Type B pancreatic cell (in vitro differentiated cells): ENCODE data around the gene RAB34. TPM values are rescaled to one million over a fixed set of nuclear protein-coding genes. Genes with fewer than 3 reads are reported as not detected.

ENCODE experiments used
- DNase-seq: peaks from one replicate; pipeline ENCODE4 v3.0.0; 2021; ENCODE audit warnings: mixed read lengths; ENCODE audit not compliant: unreplicated experiment; ENCODE audit errors: extremely low spot score
- H3K27ac Mint-ChIP-seq: 2 replicates; pipeline ENCODE4 v1.8.0; 2021; ENCODE audit warnings: mild to moderate bottlenecking, mixed read lengths
- H3K27me3 Mint-ChIP-seq: 2 replicates; pipeline ENCODE4 v1.8.0; 2021; ENCODE audit warnings: mixed read lengths
- H3K36me3 Mint-ChIP-seq: 2 replicates; pipeline ENCODE4 v1.8.0; 2021; ENCODE audit warnings: mixed read lengths
- H3K4me1 Mint-ChIP-seq: one replicate; pipeline ENCODE4 v1.8.0; 2021; ENCODE audit warnings: mixed read lengths; ENCODE audit not compliant: unreplicated experiment
- H3K4me3 Mint-ChIP-seq: 2 replicates; pipeline ENCODE4 v1.8.0; 2021; ENCODE audit warnings: mild to moderate bottlenecking, mixed read lengths
- H3K9me3 Mint-ChIP-seq: 2 replicates; pipeline ENCODE4 v1.8.0; 2021; ENCODE audit warnings: mixed read lengths
- CTCF ChIP-seq: fragments of 200-600 bp; sonication (generic); conservative IDR thresholded peaks from 2 replicates; pipeline ENCODE4 v1.5.0; 2021; ENCODE audit warnings: antibody characterized with exemption, mild to moderate bottlenecking
- total RNA-seq: library from RNA; stranded (reverse); gene quantifications from 2 replicates; pipeline ENCODE4 v1.2.1, GENCODE V29; 2021; ENCODE audit warnings: low replicate concordance

Gene RAB34
- total RNA-seq, 1 donor from 2014 or later, result 133 TPM

GRCh38 chr17:28718333-28719020, 809 bp upstream of the RAB34 start:
- H3K36me3 Mint-ChIP-seq, result peaks cover 38% of the 10 kb centered on the region
- no peak for DNase-seq
- H3K4me3 Mint-ChIP-seq, result peak overlapping the region; percentile 84
- peaks cover 33% of the 10 kb centered on the region for H3K4me1 Mint-ChIP-seq
- H3K9me3 Mint-ChIP-seq, result no peaks in the 10 kb centered on the region
- no peaks in the 10 kb centered on the region for H3K27me3 Mint-ChIP-seq
- peak overlapping the region; percentile 92 for H3K27ac Mint-ChIP-seq
- TF ChIP-seq CTCF, result no peak

GRCh38 chr17:28716740-28717577, 709 bp downstream of the RAB34 start:
- H3K27ac Mint-ChIP-seq, result peak overlapping the region; percentile 26
- H3K27me3 Mint-ChIP-seq, result no peaks in the 10 kb centered on the region

GRCh38 chr17:28715217-28715616, 2.5 kb downstream of the RAB34 start:
- peak overlapping the region; percentile 48 for H3K27ac Mint-ChIP-seq
- H3K27me3 Mint-ChIP-seq, result no peaks in the 10 kb centered on the region
- no peaks in the 10 kb centered on the region for H3K9me3 Mint-ChIP-seq
- peaks cover 30% of the 10 kb centered on the region for H3K4me1 Mint-ChIP-seq
- H3K36me3 Mint-ChIP-seq, result peaks cover 27% of the 10 kb centered on the region
- DNase-seq, result no peak
- TF ChIP-seq CTCF, result no peak
- H3K4me3 Mint-ChIP-seq, result peak overlapping the region; percentile 84

More at GRCh38 chr17:28716740-28717577, 709 bp downstream of the RAB34 start:
- Mint-ChIP-seq H3K9me3 (no peaks in the 10 kb centered on the region), H3K4me1 (peaks cover 35% of the 10 kb centered on the region), H3K36me3 (peaks cover 39% of the 10 kb centered on the region), H3K4me3 (peak overlapping the region; percentile 84)
- TF ChIP-seq CTCF, result no peak
- DNase-seq, result no peak

GRCh38 chr17:28714281-28714680, 3.4 kb downstream of the RAB34 start:
- H3K4me3 Mint-ChIP-seq, result peak overlapping the region; percentile 60
- peaks cover 22% of the 10 kb centered on the region for H3K4me1 Mint-ChIP-seq
- no peaks in the 10 kb centered on the region for H3K9me3 Mint-ChIP-seq
- no peak for DNase-seq
- no peak overlapping the region for H3K27ac Mint-ChIP-seq
- TF ChIP-seq CTCF, result no peak
- peaks cover 21% of the 10 kb centered on the region for H3K36me3 Mint-ChIP-seq
- H3K27me3 Mint-ChIP-seq, result no peaks in the 10 kb centered on the region

- no peak for DNase-seq
- H3K36me3 Mint-ChIP-seq, result peaks cover 21% of the 10 kb centered on the region
- no peaks in the 10 kb centered on the region for H3K9me3 Mint-ChIP-seq
- TF ChIP-seq CTCF, result no peak
- no peaks in the 10 kb centered on the region for H3K27me3 Mint-ChIP-seq
- peaks cover 12% of the 10 kb centered on the region for H3K4me1 Mint-ChIP-seq
- H3K27ac Mint-ChIP-seq, result peak overlapping the region; percentile 87
- peak overlapping the region; percentile 97 for H3K4me3 Mint-ChIP-seq
Observed at GRCh38 chr17:28712705-28713415, 4.8 kb downstream of the RAB34 start.
